ENCODE results near the gene DLGAP5. TPM values are rescaled to one million over a fixed set of nuclear protein-coding genes. Genes with fewer than 3 reads are reported as not detected.

The DLGAP5 gene, protein sequence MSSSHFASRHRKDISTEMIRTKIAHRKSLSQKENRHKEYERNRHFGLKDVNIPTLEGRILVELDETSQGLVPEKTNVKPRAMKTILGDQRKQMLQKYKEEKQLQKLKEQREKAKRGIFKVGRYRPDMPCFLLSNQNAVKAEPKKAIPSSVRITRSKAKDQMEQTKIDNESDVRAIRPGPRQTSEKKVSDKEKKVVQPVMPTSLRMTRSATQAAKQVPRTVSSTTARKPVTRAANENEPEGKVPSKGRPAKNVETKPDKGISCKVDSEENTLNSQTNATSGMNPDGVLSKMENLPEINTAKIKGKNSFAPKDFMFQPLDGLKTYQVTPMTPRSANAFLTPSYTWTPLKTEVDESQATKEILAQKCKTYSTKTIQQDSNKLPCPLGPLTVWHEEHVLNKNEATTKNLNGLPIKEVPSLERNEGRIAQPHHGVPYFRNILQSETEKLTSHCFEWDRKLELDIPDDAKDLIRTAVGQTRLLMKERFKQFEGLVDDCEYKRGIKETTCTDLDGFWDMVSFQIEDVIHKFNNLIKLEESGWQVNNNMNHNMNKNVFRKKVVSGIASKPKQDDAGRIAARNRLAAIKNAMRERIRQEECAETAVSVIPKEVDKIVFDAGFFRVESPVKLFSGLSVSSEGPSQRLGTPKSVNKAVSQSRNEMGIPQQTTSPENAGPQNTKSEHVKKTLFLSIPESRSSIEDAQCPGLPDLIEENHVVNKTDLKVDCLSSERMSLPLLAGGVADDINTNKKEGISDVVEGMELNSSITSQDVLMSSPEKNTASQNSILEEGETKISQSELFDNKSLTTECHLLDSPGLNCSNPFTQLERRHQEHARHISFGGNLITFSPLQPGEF
- total RNA-seq (not detected), polyA plus RNA-seq (not detected), total RNA-seq (0 to 1.9 (median 0.57) reads per million in 6 experiments)

DNA sequence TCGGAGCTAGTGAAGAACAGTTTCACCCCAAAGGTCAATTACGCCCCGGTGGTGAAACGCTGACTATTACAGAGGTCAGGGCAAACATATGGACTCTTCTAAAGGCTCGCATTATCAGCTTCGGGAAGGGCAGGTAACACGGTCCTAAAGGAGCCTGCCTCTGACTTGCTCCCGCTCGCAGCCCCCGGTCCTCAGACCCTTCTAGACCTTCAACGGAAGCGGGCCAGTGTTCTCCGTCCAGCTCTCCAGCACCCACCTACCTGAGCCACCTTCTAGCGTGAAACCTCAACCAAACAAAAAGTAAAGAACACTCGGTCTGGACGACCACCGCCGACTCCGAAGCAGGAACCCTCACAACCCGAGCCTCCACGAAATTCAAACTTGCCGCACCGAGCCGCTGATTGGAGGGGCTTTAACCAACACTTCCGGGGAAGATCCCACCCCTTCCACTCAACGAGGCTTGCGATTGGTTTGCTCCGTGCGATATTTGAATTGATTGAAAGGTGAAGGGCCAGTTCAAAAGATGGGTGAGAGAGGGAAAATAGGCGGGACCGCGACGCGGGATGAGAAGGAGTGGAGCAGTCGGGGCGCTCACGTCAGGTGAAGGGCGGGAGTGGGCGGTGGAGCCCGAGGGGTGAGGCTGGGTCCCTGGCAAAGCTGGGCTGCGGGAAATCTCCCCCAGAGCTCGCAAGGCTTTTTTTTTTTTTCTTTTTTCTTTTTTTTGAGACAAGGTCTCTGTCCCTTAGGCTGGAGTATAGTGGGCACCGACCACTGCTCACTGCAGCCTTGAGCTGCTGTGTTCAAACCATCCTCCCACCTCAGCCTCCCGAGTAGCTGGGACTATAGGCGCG, at the start of gene DLGAP5:
Gene DLGAP5, minus strand, starts transcription at position 383 of the 851 bp plus-strand sequence. CDS start 2,406 bp downstream, outside the sequence.
- H3K9me3 Mint-ChIP-seq, result no peaks in the 10 kb centered on the region
- peak; percentile 99 for ATAC-seq
- H3K36me3 Mint-ChIP-seq, result no peaks in the 10 kb centered on the region

GRCh38 chr14:55240526-55241178, 49.3 kb upstream of the DLGAP5 start:
- ATAC-seq (no peak), DNase-seq (no peak)
- no peak overlapping the region for H3K27ac Mint-ChIP-seq
- H3K27me3 Mint-ChIP-seq, result peaks cover 5 to 17% (median 10%) of the 10 kb centered on the region in 5 donors
- no peaks in the 10 kb centered on the region for H3K9me3 Mint-ChIP-seq
- POLR2A ChIA-PET, result no interaction called here
- H3K36me3 Mint-ChIP-seq, result no peaks in the 10 kb centered on the region
- no peak overlapping the region for H3K4me3 Mint-ChIP-seq
- no peaks in the 10 kb centered on the region for H3K4me1 Mint-ChIP-seq

More for the DNA sequence above, at the start of gene DLGAP5:
- POLR2A ChIA-PET, result interaction anchor here (1.0 kb wide), 1 partner anchor 125 kb away, joined by 3 read pairs; no protein-coding TSS in a partner anchor
- peak; percentile 71 to 93 (median 86) for DNase-seq
- H3K4me1 Mint-ChIP-seq, result peaks cover 7 to 23% (median 18%) of the 10 kb centered on the region in 4 donors
- H3K4me3 Mint-ChIP-seq, result peak within 1 kb of the TSS; percentile 82 to 98 (median 90)
- H3K27ac Mint-ChIP-seq, result peak within 1 kb of the TSS; percentile 32 to 90 (median 80)
- no peaks in the 10 kb centered on the region for H3K27me3 Mint-ChIP-seq

DNA sequence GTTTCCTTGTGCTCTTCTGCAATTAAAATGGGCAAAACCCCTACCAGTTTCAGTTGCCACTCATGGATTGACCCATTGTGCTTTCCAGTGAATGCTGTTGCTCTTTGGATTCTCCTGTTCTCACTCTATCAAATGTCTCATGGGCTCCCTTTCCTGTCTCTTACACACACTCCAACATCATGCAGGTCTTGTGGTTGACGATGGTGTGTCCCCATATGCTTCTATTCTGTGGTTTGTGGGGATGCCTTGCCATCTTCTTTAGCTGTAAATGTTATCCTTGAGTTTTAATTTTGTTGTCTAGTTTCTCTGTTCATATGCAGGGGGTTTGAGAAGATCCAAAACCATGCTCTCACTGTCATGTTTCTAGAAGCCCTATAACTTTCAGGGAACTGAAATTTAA, 47.9 kb upstream of the DLGAP5 start:
- Mint-ChIP-seq H3K27ac (no peak overlapping the region), H3K9me3 (no peaks in the 10 kb centered on the region), H3K4me1 (no peaks in the 10 kb centered on the region), H3K4me3 (no peak overlapping the region), H3K36me3 (no peaks in the 10 kb centered on the region), H3K27me3 (peaks cover 5 to 21% (median 19%) of the 10 kb centered on the region in 5 donors)
- DNase-seq (no peak), ATAC-seq (no peak)
- POLR2A ChIA-PET, result no interaction called here

DNA sequence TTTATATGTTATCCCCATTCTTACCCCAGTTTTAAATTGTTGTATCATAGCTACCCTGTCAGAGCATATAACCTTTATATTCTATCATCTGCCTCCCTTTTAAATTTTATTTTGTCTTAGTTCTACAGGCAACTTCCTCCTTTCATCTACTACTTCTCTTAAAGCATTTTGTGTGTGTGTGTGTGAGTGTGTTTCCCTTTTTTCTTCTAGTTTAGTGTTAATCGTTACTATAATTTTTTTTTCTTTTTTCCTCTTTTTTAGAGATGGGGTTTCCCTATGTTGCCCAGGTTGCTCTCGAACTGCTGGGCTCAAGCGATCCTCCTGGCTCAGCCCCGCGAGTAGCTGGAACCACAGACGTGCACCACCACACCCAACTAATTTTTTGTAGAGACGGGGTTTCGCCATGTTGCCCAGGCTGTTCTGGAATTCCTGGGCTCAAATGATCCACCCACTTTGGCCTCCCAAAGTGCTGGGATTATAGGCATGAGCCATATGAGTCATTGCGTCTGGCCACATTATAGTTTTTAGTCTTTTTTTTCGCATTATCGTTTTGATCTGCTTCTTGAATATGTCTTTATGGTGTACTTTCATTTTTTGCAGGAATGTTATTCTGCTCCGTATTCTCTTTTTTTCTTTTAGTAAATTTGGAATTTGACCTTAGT, 46.8 kb upstream of the DLGAP5 start:
- no peak for DNase-seq
- Mint-ChIP-seq H3K36me3 (no peaks in the 10 kb centered on the region), H3K27ac (no peak overlapping the region), H3K27me3 (peaks cover 5 to 21% (median 20%) of the 10 kb centered on the region in 5 donors), H3K4me1 (no peaks in the 10 kb centered on the region), H3K4me3 (no peak overlapping the region), H3K9me3 (no peaks in the 10 kb centered on the region)
- POLR2A ChIA-PET, result no interaction called here
- ATAC-seq, result no peak

GRCh38 chr14:55233591-55233990, 42.2 kb upstream of the DLGAP5 start:
- DNase-seq, result no peak
- peaks cover 0 to 2% (median 0%) of the 10 kb centered on the region in 9 donors for H3K9me3 Mint-ChIP-seq
- no peak for ATAC-seq
- peaks cover 3 to 21% (median 14%) of the 10 kb centered on the region in 5 donors for H3K27me3 Mint-ChIP-seq
- no peaks in the 10 kb centered on the region for H3K36me3 Mint-ChIP-seq
- POLR2A ChIA-PET, result no interaction called here
- H3K4me1 Mint-ChIP-seq, result no peaks in the 10 kb centered on the region
- H3K4me3 Mint-ChIP-seq, result no peak overlapping the region
- no peak overlapping the region for H3K27ac Mint-ChIP-seq

DNA sequence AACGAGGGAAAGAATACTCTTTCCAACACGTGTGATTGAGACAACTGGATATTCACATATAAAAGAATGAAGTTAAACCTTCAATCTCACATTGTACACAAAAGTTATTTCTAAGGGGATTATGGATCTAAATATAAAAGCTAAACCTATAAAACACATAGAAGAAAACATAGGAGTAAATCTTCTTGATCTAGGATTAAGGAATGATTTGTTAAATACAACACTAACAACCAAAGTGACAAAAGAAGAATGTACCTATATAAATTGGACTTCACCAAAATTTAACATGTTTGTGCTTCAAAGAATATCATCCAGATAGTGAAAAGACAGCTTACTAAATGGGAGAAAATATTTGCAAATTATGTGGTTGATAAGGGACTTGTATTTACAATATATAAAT, 36.9 kb upstream of the DLGAP5 start:
- no peak overlapping the region for H3K27ac Mint-ChIP-seq
- DNase-seq, result no peak
- ATAC-seq, result no peak
- H3K9me3 Mint-ChIP-seq, result peaks cover 0 to 30% (median 15%) of the 10 kb centered on the region in 9 donors
- peaks cover 0 to 12% (median 5%) of the 10 kb centered on the region in 5 donors for H3K27me3 Mint-ChIP-seq
- POLR2A ChIA-PET, result no interaction called here
- no peaks in the 10 kb centered on the region for H3K4me1 Mint-ChIP-seq
- H3K4me3 Mint-ChIP-seq, result no peak overlapping the region
- peaks cover 0 to 20% (median 15%) of the 10 kb centered on the region in 3 donors for H3K36me3 Mint-ChIP-seq

- DNase-seq (no peak), ATAC-seq (no peak)
- Mint-ChIP-seq H3K27me3 (peaks cover 0 to 11% (median 3%) of the 10 kb centered on the region in 5 donors), H3K4me1 (no peaks in the 10 kb centered on the region), H3K4me3 (no peak overlapping the region), H3K36me3 (peaks cover 0 to 20% (median 15%) of the 10 kb centered on the region in 3 donors), H3K9me3 (peaks cover 0 to 29% (median 15%) of the 10 kb centered on the region in 9 donors), H3K27ac (no peak overlapping the region)
- POLR2A ChIA-PET, result no interaction called here
Observed at GRCh38 chr14:55223364-55223763, 32.0 kb upstream of the DLGAP5 start.

- Mint-ChIP-seq H3K9me3 (peaks cover 0 to 16% (median 12%) of the 10 kb centered on the region in 9 donors), H3K27ac (no peak overlapping the region), H3K36me3 (peaks cover 0 to 15% (median 11%) of the 10 kb centered on the region in 3 donors), H3K4me3 (no peak overlapping the region), H3K27me3 (peaks cover 0 to 6% (median 3%) of the 10 kb centered on the region in 5 donors), H3K4me1 (no peaks in the 10 kb centered on the region)
- POLR2A ChIA-PET, result no interaction called here
- ATAC-seq, result no peak
- no peak for DNase-seq
Observed at GRCh38 chr14:55221968-55222367, 30.6 kb upstream of the DLGAP5 start.

DNA sequence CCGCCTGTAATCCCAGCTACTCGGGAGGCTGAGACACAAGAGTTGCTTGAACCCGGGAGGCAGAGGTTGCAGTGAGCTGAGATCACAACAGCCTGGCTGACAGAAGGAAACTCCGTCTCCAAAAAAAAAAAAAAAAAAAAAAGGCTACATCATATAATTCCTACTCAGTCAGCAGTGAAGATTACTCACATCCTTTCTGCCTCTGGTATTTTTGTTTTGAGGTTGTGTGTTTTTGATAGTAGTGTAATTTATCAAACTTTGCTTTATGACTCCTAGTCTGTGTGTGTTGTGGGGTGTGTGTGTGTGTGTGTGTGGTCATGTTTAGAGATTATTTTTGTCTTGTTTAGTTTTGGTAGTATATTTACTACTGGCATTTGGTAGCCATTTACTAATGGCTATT, 29.8 kb upstream of the DLGAP5 start:
- DNase-seq (no peak), ATAC-seq (no peak)
- Mint-ChIP-seq H3K4me3 (no peak overlapping the region), H3K27ac (peak overlapping the region in 1 of 10 donors; percentile 6), H3K9me3 (peaks cover 0 to 8% (median 4%) of the 10 kb centered on the region in 9 donors), H3K27me3 (peaks cover 0 to 6% (median 3%) of the 10 kb centered on the region in 5 donors), H3K4me1 (no peaks in the 10 kb centered on the region), H3K36me3 (peaks cover 0 to 7% (median 3%) of the 10 kb centered on the region in 3 donors)
- POLR2A ChIA-PET, result interaction anchor here (0.6 kb wide), 1 partner anchor 193 kb away, joined by 4 read pairs; no protein-coding TSS in a partner anchor

DNA sequence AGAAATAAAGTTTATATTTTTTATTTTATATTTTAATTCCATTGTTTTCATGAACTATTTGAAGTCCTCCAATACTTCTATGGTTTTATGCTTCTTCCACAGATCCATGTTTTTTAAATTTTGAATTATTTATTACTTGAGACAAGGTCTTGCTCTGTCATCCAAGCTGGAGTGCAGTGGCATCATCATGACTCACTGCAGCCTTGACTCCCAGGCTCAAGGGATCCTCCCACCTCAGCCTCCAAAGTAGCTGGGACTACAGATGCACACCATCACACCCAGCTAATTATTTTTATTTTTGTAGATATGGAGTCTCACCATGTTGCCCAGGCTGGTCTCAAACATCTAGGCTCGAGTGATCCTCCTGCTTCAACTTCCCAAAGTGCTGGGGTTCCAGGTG, 28.8 kb upstream of the DLGAP5 start:
- Mint-ChIP-seq H3K4me1 (no peaks in the 10 kb centered on the region), H3K27me3 (peaks cover 0 to 5% (median 0%) of the 10 kb centered on the region in 5 donors), H3K9me3 (no peaks in the 10 kb centered on the region), H3K27ac (no peak overlapping the region), H3K4me3 (no peak overlapping the region), H3K36me3 (no peaks in the 10 kb centered on the region)
- ATAC-seq (no peak), DNase-seq (no peak)
- POLR2A ChIA-PET, result no interaction called here

- POLR2A ChIA-PET, result interaction anchor here (1.1 kb wide), 1 partner anchor 11 kb away, joined by 3 read pairs; no protein-coding TSS in a partner anchor
- H3K27me3 Mint-ChIP-seq, result peaks cover 0 to 3% (median 0%) of the 10 kb centered on the region in 5 donors
- H3K4me3 Mint-ChIP-seq, result no peak overlapping the region
- H3K27ac Mint-ChIP-seq, result no peak overlapping the region
- H3K9me3 Mint-ChIP-seq, result no peaks in the 10 kb centered on the region
- no peaks in the 10 kb centered on the region for H3K36me3 Mint-ChIP-seq
- H3K4me1 Mint-ChIP-seq, result peaks cover 0 to 6% (median 3%) of the 10 kb centered on the region in 4 donors
- ATAC-seq (no peak), DNase-seq (no peak)
Observed at GRCh38 chr14:55212634-55213033, 21.2 kb upstream of the DLGAP5 start.

Measured in naive thymus-derived CD8-positive, alpha-beta T cell (primary cell).